ENCODE results near the gene TOP3B.

TOP3B gene

DNA sequence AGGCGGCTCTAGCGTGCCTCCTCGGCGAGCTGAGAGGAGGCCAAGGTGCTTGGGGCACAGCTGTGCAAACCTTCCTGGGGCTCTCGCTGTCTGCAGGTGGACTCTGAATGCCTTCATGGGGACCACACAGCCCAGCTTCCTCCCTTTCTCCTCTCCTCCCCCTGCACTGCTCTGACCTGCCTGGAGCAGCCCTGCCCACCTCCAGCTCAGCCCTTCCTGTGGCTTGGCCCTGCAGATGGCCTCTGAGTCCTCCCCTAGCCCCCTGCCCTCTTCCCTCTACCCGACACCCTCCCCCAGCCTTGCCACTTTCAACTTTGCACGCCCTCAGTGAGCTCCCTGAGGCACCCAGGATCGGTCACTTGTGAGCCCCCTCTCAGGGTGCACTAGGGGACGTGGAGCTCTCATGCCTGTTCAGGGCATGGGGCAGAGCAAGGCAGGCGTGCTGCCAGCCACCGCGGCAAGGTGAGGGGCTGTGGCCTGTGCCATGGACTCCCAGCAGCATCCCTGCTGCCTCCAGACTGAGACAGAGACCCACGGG, 61.3 kb downstream of the TOP3B start:
- TF ChIP-seq, protein P1, sequence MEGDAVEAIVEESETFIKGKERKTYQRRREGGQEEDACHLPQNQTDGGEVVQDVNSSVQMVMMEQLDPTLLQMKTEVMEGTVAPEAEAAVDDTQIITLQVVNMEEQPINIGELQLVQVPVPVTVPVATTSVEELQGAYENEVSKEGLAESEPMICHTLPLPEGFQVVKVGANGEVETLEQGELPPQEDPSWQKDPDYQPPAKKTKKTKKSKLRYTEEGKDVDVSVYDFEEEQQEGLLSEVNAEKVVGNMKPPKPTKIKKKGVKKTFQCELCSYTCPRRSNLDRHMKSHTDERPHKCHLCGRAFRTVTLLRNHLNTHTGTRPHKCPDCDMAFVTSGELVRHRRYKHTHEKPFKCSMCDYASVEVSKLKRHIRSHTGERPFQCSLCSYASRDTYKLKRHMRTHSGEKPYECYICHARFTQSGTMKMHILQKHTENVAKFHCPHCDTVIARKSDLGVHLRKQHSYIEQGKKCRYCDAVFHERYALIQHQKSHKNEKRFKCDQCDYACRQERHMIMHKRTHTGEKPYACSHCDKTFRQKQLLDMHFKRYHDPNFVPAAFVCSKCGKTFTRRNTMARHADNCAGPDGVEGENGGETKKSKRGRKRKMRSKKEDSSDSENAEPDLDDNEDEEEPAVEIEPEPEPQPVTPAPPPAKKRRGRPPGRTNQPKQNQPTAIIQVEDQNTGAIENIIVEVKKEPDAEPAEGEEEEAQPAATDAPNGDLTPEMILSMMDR (IDR thresholded peaks at IDR 0.05) = no peak

DNA sequence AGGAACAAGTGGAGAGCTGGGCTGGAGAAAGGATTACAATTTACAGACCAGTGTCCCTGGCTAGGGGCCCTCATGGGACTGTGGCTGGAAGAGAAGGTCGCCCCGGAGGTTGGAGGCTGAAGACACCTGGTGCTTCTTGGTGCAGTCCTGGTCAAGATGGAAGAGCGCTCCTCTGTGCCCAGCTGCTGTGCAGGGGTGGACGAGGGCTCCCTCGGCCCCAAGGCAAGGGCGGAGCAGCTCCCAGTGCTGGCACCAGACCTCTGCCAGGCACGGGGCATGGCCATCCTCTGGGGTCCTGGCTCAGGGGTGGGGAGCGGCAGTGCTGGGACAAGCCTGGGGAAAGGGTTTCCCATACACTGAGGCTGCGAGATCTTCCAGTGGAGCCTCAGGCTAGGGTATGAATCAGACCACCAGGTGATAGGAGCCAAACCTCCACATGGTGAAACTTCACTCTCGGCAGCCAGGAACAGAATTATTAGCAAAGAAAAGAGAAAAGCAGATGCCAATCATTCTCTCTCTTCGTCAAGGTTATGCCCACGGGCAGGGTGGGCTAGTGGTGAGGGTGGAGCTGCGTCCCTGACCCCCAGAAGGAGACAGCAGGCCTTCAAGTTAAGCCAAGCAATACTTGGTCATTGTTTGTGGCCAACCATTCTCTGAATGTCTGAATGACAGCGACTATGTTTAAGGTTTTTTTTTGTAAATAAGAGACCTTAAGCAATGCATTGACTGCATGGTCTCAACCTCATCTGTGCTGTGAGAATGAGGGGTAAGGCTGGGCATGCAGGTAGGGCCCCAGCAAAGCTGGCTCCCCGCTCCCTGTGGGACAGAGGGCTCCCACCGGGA, 62.0 kb downstream of the TOP3B start:
- TF ChIP-seq, protein P1 (IDR thresholded peaks at IDR 0.05) = no peak

DNA sequence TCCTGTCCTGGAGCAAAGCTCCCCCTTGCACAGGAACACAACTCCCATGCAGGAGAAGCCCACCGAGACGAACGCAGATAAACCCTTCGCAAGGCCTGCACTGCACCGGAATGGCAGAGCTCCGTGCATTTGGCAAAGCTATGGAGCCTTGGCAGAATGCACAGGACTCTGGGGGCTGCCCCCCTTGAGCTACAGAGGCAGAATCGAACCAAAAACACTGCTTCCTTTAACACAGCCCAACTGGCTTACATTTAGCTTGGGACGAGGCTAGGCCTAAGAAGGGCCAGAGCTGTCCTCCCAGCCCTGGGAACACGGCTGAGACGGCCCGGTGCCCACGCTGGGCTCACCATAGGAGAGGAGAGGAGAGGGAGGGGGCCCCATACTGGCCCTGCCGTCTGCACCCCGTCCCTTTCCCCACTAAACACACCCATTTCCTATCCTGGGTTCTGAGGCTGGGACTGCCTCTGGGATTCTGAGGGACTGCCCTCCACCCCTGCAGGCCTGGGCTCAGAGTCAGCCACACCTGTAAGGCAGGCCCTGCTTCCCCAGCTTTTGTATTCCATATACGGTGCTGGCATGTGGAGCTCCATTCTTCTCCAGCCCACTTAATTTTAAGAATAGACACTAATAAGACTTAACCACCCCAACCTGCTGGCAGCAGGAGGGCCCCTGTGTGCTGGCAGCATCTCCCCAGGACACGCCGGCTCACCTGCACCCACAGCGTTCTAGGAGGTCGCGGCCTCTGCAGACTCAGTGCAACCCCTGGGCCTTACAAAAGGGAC, 62.9 kb downstream of the TOP3B start:
- TF ChIP-seq, protein P1 (IDR thresholded peaks at IDR 0.05) = no peak

DNA sequence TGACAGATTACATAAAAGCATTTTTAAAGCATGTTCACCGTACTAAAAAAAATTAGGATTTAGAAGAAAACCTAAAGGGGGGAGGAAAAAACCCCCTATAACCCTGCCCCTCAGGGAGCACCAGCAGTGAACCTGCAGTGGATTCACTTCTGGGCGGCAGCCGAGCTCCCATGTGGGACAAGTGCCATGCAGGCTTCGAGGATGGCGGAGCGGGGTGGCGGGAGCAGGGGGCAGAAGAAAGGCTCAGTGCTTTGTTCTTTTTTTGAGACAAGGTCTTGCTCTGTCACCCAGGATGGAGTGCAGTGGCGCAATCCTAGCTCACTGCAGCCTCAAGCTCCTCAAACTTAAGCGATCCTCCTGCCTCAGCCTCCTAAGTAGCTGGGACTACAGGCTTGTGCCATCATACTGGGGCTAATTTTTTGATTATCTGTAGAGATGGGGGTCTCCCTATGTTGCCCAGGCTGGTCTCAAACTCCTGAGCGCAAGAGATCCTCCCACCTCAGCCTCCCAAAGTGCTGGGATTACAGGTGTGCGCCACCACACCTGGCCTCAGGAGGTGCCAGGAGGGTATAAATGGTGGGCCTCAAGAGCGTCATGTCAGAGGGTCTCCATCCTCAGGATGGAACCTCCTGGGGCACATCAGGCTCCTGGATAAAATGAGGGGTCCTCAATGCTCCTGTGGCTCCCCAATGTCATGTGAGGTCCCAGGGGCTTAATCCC, 64.0 kb downstream of the TOP3B start:
- TF ChIP-seq, protein P1 (IDR thresholded peaks at IDR 0.05) = no peak

DNA sequence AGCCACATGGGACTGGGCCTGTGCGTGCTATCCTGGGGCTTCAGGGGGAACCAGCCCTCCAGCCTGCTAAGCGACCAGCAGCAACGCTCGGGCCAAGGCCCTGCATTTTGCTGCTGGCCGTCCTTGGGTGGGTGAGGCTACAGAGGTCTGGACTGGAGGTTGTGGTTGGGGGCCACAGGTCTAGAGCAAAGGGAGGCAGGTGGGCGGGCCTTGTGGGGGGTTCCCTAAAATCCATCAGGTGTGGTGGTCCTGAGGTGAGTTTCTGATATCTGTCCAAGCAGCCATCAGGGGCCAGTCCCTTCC, 64.7 kb downstream of the TOP3B start:
- TF ChIP-seq, protein P1 (IDR thresholded peaks at IDR 0.05) = no peak

DNA sequence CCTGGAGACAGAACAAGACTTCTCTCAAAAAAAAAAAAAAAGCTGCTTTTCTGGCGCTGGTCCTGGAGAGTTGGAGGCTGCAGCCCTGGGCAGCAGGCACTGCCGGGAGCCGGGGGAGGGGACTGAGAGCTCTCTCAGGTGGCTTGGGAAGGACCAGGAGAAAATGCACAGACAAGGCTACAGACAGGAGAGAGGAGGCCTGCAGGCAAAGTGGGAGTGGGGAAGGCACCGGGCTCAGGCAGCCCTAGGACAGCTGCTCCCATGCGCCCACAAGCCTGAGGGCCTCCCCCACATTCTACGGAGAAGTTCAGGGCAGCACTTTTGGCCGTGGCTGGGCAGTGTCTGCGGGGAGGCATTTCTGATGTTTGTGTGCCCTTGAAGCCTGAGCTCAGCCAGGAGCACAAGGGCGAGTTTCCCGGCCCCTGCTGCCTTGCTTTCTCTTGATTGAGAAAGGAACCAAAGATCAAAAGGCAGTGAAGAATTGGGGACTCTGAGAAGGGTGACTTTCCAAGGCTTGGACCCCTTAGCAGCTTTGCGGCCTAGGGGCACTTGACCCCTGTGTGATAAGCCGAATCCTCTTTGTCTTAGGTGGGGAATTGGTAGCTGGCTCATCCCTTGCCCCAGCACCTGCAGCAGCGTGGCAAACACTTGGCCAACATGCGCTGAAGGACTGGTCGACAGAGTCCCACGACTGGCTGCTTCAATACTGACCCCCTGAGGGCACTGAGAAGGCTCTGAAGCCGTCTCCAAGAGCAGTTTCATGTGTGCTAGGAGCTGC, 65.2 kb downstream of the TOP3B start:
- TF ChIP-seq, protein P1 (IDR thresholded peaks at IDR 0.05) = no peak
